Occipital lobe (tissue), 1 donor: ENCODE results near the gene PLA2G5. TPM values are rescaled to one million over a fixed set of nuclear protein-coding genes. Genes with fewer than 3 reads are reported as not detected.

ENCODE experiments used
- total RNA-seq: library from RNA; depleted of rRNA; stranded (reverse); fragments of >200 nt; gene quantifications from one replicate; pipeline ENCODE4 v1.2.3, GENCODE V29; 2014

Gene PLA2G5
- total RNA-seq, 1 donor from 2014 or later = 0.16 TPM

Other genes starting within 250 kb of the PLA2G5 start
- 14.2 TPM for gene OTUD3, start 187.8 kb upstream of the PLA2G5 start, total RNA-seq
- not detected for gene PLA2G2E, start 146.6 kb upstream of the PLA2G5 start, total RNA-seq
- not detected for gene PLA2G2A, start 90.6 kb upstream of the PLA2G5 start, total RNA-seq
- gene PLA2G2D, start 49.3 kb downstream of the PLA2G5 start, total RNA-seq = not detected
- gene PLA2G2F, start 69.1 kb downstream of the PLA2G5 start, total RNA-seq = not detected
- 1.6 TPM for gene UBXN10, start 115.9 kb downstream of the PLA2G5 start, total RNA-seq
- gene PLA2G2C, start 116.3 kb downstream of the PLA2G5 start, total RNA-seq = not detected
- gene VWA5B1, start 220.7 kb downstream of the PLA2G5 start, total RNA-seq = 0.16 TPM